Heart left ventricle (tissue), 13 donors: ENCODE data around the gene LRP1B.

Experiments
- CTCF ChIP-seq, 12 donors: fragments of 200-600 bp; sonication (generic) in 4 of 12; IDR thresholded peaks; one replicate each; pipeline versions ENCODE4 v1.5.0 to v1.8.0; 2018 to 2022; ENCODE audit warnings: antibody characterized with exemption in 12 of 12, mild to moderate bottlenecking in 5 of 12
- POLR2A ChIP-seq, 2 donors: fragments of 450-650 bp; IDR thresholded peaks; one replicate each; pipeline ENCODE4 v1.6.1; 2017; ENCODE audit warnings: antibody characterized with exemption in 2 of 2, mild to moderate bottlenecking in 2 of 2, moderate library complexity in 2 of 2
- donor health status: ischemic (EF 13 %, LVEDD 7.1; RV severe dilation, severe dysfunction).
- donor health status: DM: no; HTN: yes; CAD: no.
- donor health status: DM: no; HTN: no; CAD: no.
- donor health status: ischemic (EF 25% LVEDD 6.9; RV normal size, moderate dysfunction).
- donor health status: ischemic (EF 25% LVEDD 5.7; RV mildly dilated, moderate dysfunction).
- donor health status: ischemic (EF 35%, LVEDD 5.7; RV mildly dilated, moderate dysfunction).
- donor health status: nonischemic (EF 11% LVEDD 7.7; RV severe dilation, severe dysfunction).
- donor health status: DM: yes; HTN: yes; CAD: no.
- donor health status: PGD.
- donor health status: ischemic (EF 29% LVEDD 5.4; RV normal size, mild dysfunction).
- donor health status: nonischemic (EF 23%, LVEDD 6.1; RV moderate dilation, normal function).

DNA sequence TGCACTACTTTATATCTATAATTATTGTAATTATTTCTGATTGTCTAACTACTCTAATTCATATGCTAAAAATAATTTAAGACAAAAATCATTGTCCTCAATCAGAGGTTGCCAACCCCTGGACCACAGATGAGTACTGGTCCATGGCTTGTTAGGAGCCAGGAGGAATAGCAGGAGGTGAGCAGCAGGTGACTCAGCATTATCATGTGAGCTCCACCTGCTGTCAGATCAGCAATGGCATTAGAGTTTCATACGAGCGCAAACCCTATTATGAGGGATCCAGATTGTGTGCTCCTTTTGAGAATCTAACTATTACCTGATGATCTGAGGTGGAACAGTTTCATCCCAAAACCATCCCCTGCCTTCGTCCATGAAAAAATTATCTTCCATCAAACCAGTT is 1434.4 kb downstream of the LRP1B start:
- TF ChIP-seq CTCF (IDR thresholded peaks at IDR 0.05) = no peak
- no peak for TF ChIP-seq POLR2A (IDR thresholded peaks at IDR 0.05)
